BJ (cell line): ENCODE results near the gene DNAJC28. TPM values are rescaled to one million over a fixed set of nuclear protein-coding genes. Genes with fewer than 3 reads are reported as not detected.

Experiments used
- CTCF ChIA-PET: fragments of 350-600 bp; formaldehyde crosslinking; extraction: SDS; loops from one replicate; lab custom pipeline; 2021; ENCODE audit warnings: antibody characterized with exemption, inconsistent platforms; lab: Yijun Ruan, JAX
- POLR2A ChIA-PET: fragments of 300-600 bp; sonication (Branson Sonifier 250); formaldehyde crosslinking; extraction: SDS; loops from one replicate; lab custom pipeline; 2021; ENCODE audit warnings: antibody characterized with exemption; lab: Charles Lee
- DNase-seq: peaks from one replicate; pipeline ENCODE4 v3.0.0-alpha.2; 2011; ENCODE audit warnings: low read depth
- H3K27me3 ChIP-seq: 2 replicates; pipeline ENCODE4 v1.6.0; 2011; ENCODE audit warnings: low read length; ENCODE audit not compliant: control insufficient read depth, insufficient read depth
- H3K36me3 ChIP-seq: 2 replicates; pipeline ENCODE4 v1.5.1; 2011; ENCODE audit warnings: low read length; ENCODE audit not compliant: control insufficient read depth, insufficient read depth
- H3K4me3 ChIP-seq: 2 replicates; pipeline ENCODE4 v1.5.1; 2011; ENCODE audit warnings: low read depth, mild to moderate bottlenecking, control low read depth, low read length
- polyA plus RNA-seq: library from polyadenylated mRNA; depleted of rRNA; stranded (reverse); fragments of >200 nt; gene quantifications from 2 replicates; pipeline ENCODE4 v1.2.3, GENCODE V29; 2011
- TF ChIP-seq, protein P1 (sequence below): IDR thresholded peaks from 2 replicates; pipeline ENCODE4 v1.5.1; 2011; ENCODE audit warnings: low read depth, mild to moderate bottlenecking, control low read depth, inconsistent platforms, low read length, moderate library complexity; ENCODE audit not compliant: insufficient read depth

Gene DNAJC28
- polyA plus RNA-seq, 1 experiment: 0.38 TPM

DNA sequence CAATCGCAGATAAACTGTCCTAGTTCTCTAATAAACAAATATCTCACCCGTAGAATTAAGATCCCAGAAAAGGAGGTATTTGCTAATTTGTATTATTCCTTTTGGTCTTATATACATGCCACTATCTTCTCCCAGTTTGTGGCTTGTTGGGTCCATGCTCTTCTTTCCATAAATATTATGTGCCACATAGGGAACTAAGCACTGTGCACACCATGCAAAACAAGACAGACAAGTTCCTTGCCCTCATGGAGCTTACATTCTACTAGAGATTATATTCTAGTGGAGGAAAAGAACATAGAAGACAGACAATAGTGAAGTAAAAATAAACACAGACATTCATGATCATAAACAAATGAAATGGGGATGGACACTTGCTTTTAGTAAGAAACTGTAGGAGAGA lies 45.7 kb upstream of the DNAJC28 start:
- no peak overlapping the region for H3K4me3 ChIP-seq
- TF ChIP-seq, protein P1, sequence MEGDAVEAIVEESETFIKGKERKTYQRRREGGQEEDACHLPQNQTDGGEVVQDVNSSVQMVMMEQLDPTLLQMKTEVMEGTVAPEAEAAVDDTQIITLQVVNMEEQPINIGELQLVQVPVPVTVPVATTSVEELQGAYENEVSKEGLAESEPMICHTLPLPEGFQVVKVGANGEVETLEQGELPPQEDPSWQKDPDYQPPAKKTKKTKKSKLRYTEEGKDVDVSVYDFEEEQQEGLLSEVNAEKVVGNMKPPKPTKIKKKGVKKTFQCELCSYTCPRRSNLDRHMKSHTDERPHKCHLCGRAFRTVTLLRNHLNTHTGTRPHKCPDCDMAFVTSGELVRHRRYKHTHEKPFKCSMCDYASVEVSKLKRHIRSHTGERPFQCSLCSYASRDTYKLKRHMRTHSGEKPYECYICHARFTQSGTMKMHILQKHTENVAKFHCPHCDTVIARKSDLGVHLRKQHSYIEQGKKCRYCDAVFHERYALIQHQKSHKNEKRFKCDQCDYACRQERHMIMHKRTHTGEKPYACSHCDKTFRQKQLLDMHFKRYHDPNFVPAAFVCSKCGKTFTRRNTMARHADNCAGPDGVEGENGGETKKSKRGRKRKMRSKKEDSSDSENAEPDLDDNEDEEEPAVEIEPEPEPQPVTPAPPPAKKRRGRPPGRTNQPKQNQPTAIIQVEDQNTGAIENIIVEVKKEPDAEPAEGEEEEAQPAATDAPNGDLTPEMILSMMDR: no peak
- ChIA-PET POLR2A (no interaction called here), CTCF (interaction anchor here (1.4 kb wide), 1 partner anchor 69 kb away, joined by 5 read pairs; no protein-coding TSS in a partner anchor)
- H3K36me3 ChIP-seq: peaks cover 5% of the 10 kb centered on the region; the same call in 1 of the 2 replicates
- DNase-seq: no peak
- no peaks in the 10 kb centered on the region for H3K27me3 ChIP-seq

DNA sequence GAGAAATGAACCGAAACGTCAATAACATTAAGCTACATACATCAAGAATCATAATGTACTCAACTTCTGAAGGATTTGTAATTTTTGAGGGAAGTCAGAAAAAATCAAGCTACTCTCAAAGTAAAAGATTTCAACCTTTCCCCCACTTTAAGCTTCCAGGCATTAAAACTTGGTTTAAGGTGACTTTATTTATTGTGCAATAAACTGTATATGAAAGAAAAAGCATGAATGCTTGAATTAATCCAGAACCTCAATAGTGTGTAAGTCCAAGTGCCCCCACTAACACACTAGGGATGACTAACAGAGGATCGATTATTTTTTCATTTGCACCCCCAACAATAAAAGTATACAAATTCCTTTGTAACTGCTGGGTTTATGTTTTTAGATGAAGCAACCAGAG lies 39.5 kb upstream of the DNAJC28 start:
- ChIA-PET CTCF (interaction anchor here (0.7 kb wide), 1 partner anchor 12 kb away, joined by 3 read pairs; no protein-coding TSS in a partner anchor), POLR2A (no interaction called here)
- no peaks in the 10 kb centered on the region for H3K27me3 ChIP-seq
- TF ChIP-seq, protein P1: no peak
- no peak for DNase-seq
- peaks cover 10% of the 10 kb centered on the region for H3K36me3 ChIP-seq
- H3K4me3 ChIP-seq: no peak overlapping the region

DNA sequence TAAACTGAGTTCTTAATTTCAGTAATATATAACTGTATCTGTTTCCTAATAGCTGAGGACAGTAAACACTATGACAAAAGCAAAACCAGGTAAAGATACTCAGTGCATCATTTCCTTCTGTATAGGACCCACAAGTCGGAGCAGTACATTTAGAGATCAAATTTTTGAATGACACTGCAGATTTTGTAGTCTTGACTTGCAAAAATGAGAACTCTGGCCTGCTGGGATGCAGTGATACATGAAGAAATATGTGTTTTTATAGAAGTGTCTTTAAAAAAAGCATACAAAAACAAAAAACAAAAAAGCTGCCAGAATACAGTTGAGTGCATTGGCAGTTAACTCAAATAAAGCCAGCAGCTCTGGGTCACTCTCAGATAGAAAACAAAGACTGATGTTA lies 31.4 kb upstream of the DNAJC28 start:
- no peak for DNase-seq
- POLR2A ChIA-PET: no interaction called here
- Histone ChIP-seq H3K36me3 (peaks cover 10% of the 10 kb centered on the region), H3K27me3 (no peaks in the 10 kb centered on the region), H3K4me3 (no peak overlapping the region)
- CTCF ChIA-PET: no interaction called here
- TF ChIP-seq, protein P1: no peak

DNA sequence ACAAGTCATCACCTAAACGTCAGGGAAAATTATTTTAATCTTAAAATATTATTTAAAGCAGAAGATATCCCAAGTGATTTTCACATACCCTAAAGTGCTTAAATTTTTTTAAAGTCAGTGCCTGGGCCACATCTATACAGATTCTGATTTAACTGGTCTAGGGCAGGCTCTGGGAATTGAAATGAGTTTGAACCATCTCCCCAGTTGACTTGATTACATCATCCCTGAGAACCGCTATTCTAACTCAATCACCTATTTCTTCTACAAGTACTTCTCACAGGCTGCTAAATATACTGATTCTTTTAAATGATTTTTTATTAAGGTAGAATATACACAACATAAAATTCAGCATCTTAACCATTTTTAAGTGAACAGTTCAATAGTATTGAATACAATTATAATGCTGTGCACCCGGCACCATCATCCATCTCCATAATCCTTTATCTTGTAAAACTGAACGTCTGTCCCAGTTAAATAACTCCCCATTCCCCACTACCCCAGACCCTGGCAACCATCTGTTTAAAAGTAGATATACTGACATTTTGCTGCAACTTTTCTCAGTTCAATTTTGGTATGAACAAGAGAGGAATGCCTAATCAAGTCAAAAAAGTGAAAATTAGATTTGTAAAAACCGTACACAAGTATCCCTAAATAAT lies 30.9 kb upstream of the DNAJC28 start:
- POLR2A ChIA-PET: no interaction called here
- TF ChIP-seq, protein P1: no peak
- peaks cover 6% of the 10 kb centered on the region for H3K36me3 ChIP-seq
- H3K27me3 ChIP-seq: no peaks in the 10 kb centered on the region
- CTCF ChIA-PET: no interaction called here
- H3K4me3 ChIP-seq: no peak overlapping the region
- no peak for DNase-seq

DNA sequence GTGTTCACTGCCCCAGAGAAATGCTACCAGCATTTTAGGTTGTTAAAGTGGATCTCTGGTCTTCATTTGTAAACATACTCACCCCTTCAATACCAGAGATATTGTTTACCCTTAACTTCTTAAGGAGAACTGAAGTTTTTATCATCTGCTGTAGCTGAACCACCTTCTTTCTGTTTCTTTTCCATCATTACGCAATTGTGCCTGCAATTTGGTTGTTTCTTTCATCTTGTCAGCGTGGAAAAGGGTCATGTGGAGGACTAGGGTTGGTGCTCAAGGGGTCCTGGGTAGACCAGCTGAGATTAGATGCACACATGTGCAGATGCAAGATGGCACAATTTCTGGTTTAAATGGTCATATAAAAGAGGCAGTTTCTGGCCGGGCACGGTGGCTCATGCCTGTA lies 27.4 kb upstream of the DNAJC28 start:
- CTCF ChIA-PET: interaction anchor here (1.2 kb wide), 1 partner anchor 12 kb away, joined by 3 read pairs; no protein-coding TSS in a partner anchor
- TF ChIP-seq, protein P1: no peak
- H3K27me3 ChIP-seq: no peaks in the 10 kb centered on the region
- no peak overlapping the region for H3K4me3 ChIP-seq
- H3K36me3 ChIP-seq: peaks cover 4% of the 10 kb centered on the region; the same call in 1 of the 2 replicates
- DNase-seq: no peak
- POLR2A ChIA-PET: no interaction called here
